ENCODE measurements around the gene TAF9B. TPM values are rescaled to one million over a fixed set of nuclear protein-coding genes. Genes with fewer than 3 reads are reported as not detected.
"Not testable (repeated sequence)": the region's sequence is repeated elsewhere in the genome, so short reads cannot be mapped to it uniquely, and the experiment has no call there.

TAF9B gene
- total and polyA plus RNA-seq, 7 donors: 5.3 to 48.9 (median 34.1) TPM

DNA sequence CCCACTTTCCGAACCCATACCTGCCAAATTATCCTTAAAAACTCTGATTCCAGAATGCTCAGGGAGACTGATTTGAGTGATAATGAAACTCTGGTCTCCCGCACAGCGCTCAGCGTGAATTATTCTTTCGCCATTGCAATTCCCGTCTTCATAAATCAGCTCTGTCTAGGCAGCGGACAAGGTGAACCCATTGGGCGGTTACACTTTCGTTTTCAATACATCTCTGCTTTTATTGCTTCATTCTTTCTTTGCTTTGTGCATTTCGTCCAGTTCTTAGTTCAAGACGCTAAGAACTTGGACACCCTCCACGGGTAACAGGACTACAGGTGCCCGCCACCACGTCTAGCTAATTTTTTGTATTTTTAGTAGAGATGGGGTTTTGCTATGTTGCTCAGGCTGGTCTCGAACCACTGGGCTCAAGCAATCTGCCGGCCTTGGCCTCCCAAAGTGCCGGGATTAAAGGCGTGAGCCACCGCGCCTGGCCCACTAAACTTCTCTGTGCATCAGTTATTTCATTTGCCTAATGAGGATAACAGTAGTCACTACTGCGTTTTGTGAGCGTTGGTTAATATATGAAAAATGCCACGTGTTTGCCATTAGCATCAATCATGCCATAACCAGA is 36.3 kb downstream of the TAF9B start:
- Histone ChIP-seq H3K27ac (peak overlapping the region; percentile 86 to 97 (median 94)), H3K4me3 (peak overlapping the region in 3 of 4 donors; percentile 47 to 82 (median 69))
- 85 to 86% methylated on average over 23 of the region's 23 CpGs for WGBS, 2 donors

DNA sequence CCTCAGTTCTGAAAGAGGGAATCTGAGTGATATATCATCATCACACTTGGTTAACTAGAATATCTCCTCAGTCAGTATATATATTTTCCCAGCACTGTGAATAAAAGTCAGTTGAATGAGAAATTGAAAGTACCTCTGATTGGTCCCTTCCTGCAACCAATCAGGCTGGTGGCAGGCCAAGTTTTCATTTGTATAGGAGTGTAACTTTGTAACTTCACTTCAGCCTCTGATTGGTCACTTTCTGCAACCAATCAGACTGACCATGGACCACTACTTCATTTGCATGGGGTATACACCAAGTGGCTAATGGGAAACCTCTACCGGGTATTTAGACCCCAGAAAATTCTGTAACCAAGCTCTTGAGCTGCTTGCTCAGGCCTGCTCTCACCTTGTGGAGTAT is 37.4 kb downstream of the TAF9B start:
- WGBS, 2 donors: 82 to 91% methylated on average over 1 of the region's 1 CpG
- intact Hi-C loops (cut with DNase I): loop anchor here (2.0 to 10.0 kb wide), 3 partner anchors 37 to 317 kb away; partner anchors contain the start of genes ATRX, COX7B, MAGT1 and TAF9B
- H3K27me3 ChIP-seq: no peaks in the 10 kb centered on the region
- no peak overlapping the region for H3K4me3 ChIP-seq
- DNase-seq: no peak
- H3K36me3 ChIP-seq: no peaks in the 10 kb centered on the region
- no peak overlapping the region for H3K27ac ChIP-seq
- TF ChIP-seq POLR2A (IDR thresholded peaks at IDR 0.05) (no peak), POLR2AphosphoS5 (IDR thresholded peaks at IDR 0.05) (no peak), EP300 (IDR thresholded peaks at IDR 0.05) (no peak)
- TF ChIP-seq, protein P1, sequence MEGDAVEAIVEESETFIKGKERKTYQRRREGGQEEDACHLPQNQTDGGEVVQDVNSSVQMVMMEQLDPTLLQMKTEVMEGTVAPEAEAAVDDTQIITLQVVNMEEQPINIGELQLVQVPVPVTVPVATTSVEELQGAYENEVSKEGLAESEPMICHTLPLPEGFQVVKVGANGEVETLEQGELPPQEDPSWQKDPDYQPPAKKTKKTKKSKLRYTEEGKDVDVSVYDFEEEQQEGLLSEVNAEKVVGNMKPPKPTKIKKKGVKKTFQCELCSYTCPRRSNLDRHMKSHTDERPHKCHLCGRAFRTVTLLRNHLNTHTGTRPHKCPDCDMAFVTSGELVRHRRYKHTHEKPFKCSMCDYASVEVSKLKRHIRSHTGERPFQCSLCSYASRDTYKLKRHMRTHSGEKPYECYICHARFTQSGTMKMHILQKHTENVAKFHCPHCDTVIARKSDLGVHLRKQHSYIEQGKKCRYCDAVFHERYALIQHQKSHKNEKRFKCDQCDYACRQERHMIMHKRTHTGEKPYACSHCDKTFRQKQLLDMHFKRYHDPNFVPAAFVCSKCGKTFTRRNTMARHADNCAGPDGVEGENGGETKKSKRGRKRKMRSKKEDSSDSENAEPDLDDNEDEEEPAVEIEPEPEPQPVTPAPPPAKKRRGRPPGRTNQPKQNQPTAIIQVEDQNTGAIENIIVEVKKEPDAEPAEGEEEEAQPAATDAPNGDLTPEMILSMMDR (IDR thresholded peaks at IDR 0.05): no peak
- H3K9me3 ChIP-seq: no peaks in the 10 kb centered on the region
- peaks cover 0 to 18% (median 16%) of the 10 kb centered on the region in 4 donors for H3K4me1 ChIP-seq

More for the DNA sequence above, 36.3 kb downstream of the TAF9B start:
- Histone ChIP-seq H3K4me1 (peaks cover 0 to 28% (median 26%) of the 10 kb centered on the region in 4 donors), H3K36me3 (no peaks in the 10 kb centered on the region), H3K27me3 (no peaks in the 10 kb centered on the region), H3K9me3 (no peaks in the 10 kb centered on the region)
- TF ChIP-seq POLR2A (IDR thresholded peaks at IDR 0.05) (no peak), POLR2AphosphoS5 (IDR thresholded peaks at IDR 0.05) (no peak), EP300 (IDR thresholded peaks at IDR 0.05) (no peak)
- TF ChIP-seq, protein P1 (IDR thresholded peaks at IDR 0.05): no peak
- intact Hi-C loops (cut with DNase I): loop anchor here (2.0 to 10.0 kb wide), 3 partner anchors 36 to 318 kb away; partner anchors contain the start of genes ATRX, COX7B, MAGT1 and TAF9B
- DNase-seq: no peak

DNA sequence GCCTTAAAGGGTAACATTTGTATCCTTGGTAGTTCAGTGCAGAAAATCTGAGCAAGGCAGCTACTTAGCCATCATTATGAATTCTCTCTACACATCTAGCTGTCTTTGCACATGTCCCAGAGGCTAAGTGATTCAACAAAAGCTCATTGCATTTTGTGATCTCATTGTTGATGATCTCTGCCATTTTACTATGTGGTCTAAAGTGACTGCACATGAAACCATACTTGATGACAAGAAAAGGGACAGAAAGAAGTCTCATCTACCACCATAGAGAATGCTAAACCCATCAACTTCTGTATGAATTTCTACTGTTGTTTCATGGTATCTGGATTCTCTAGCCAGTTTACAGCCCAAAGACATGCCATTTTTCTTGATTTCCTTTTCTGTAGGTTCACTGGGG is 41.3 kb downstream of the TAF9B start:
- no peak for DNase-seq
- Histone ChIP-seq H3K36me3 (no peaks in the 10 kb centered on the region), H3K4me3 (no peak overlapping the region), H3K4me1 (no peaks in the 10 kb centered on the region), H3K9me3 (no peaks in the 10 kb centered on the region), H3K27me3 (no peaks in the 10 kb centered on the region), H3K27ac (no peak overlapping the region)
- intact Hi-C loops (cut with DNase I): no loop called here
- no peak for TF ChIP-seq POLR2AphosphoS5 (IDR thresholded peaks at IDR 0.05)
- TF ChIP-seq, protein P1 (IDR thresholded peaks at IDR 0.05): no peak
- no peak for TF ChIP-seq POLR2A (IDR thresholded peaks at IDR 0.05)
- no peak for TF ChIP-seq EP300 (IDR thresholded peaks at IDR 0.05)

DNA sequence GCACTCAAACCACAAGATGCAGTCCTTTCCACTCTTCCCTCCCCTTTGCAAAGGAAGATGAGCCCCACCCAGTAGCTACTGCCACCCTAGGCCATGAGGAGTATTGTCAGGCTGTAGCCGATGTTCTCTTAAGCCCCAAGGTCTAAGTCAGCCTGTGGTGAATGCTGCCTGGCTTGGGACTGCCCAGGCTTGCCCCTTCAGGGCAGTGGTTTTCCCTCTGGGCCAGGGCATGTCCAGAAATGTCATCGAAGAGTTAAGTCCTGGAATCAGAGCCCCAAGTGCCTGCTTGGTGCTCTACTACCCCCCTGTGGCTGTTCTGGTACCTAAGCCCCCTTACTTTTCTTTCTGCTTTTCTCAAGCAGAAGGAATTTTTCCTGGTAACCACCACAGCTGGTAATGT is 47.2 kb downstream of the TAF9B start:
- 45 to 51% methylated on average over 2 of the region's 2 CpGs for WGBS, 2 donors
- Histone ChIP-seq H3K9me3 (no peaks in the 10 kb centered on the region), H3K4me3 (no peak overlapping the region), H3K4me1 (no peaks in the 10 kb centered on the region), H3K27ac (no peak overlapping the region), H3K27me3 (no peaks in the 10 kb centered on the region), H3K36me3 (no peaks in the 10 kb centered on the region)
- intact Hi-C loops (cut with DNase I): no loop called here
- no peak for TF ChIP-seq POLR2A (IDR thresholded peaks at IDR 0.05)
- TF ChIP-seq EP300 (IDR thresholded peaks at IDR 0.05): no peak
- DNase-seq: no peak

DNA sequence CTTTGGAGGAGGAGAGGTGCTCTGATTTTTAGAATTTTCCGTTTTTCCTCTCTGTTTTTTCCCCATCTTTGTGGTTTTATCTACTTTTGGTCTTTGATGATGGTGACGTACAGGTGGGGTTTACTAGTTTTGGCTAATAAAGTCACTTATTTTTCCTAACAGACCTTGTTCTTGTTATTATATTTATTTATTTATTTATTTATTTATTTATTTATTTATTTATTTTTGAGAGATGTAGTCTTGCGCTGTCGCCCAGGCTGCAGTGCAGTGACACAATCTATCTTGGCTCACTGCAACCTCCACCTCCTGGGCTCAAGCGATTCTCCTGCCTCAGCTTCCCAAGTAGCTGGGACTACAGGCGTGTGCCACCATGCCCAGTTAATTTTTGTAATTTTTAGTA is 58.0 kb downstream of the TAF9B start:
- H3K4me3 ChIP-seq; H3K27me3 ChIP-seq; intact Hi-C loops (cut with DNase I); H3K27ac ChIP-seq; H3K36me3 ChIP-seq; H3K9me3 ChIP-seq; DNase-seq; H3K4me1 ChIP-seq: not testable (repeated sequence)
- 96% methylated on average over 6 of the region's 6 CpGs for WGBS, 2 donors

Other genes with a start within 250 kb of the TAF9B start
- gene MAGT1, start 244.2 kb downstream of the TAF9B start, total RNA-seq: 10 to 100 TPM; 26.0 to 29.5 (median 27.0) TPM
- 10 to 100 TPM in 2 of 3 donors, 1 to 10 TPM in 1; 4.8 to 29.4 (median 11.3) TPM for gene MAGT1, start 244.2 kb downstream of the TAF9B start, polyA plus RNA-seq
- gene COX7B, start 240.2 kb downstream of the TAF9B start, total RNA-seq: 1,000 to 10,000 TPM in 1 of 4 donors, 100 to 1,000 TPM in 3; 503 to 1,011 (median 854) TPM
- 1,000 to 10,000 TPM; 1,083 to 2,795 (median 1,747) TPM for gene COX7B, start 240.2 kb downstream of the TAF9B start, polyA plus RNA-seq
- 10 to 100 TPM in 2 of 4 donors, 1 to 10 TPM in 2; 9.0 to 10.5 (median 10.1) TPM for gene ATP7A, start 229.0 kb downstream of the TAF9B start, total RNA-seq
- 1 to 10 TPM in 1 of 3 donors, under 1 TPM in 2; 0.46 to 2.6 (median 0.60) TPM for gene ATP7A, start 229.0 kb downstream of the TAF9B start, polyA plus RNA-seq
- gene PGAM4, start 170.0 kb downstream of the TAF9B start, total RNA-seq: not detected
- not detected for gene PGAM4, start 170.0 kb downstream of the TAF9B start, polyA plus RNA-seq
- 100 to 1,000 TPM in 2 of 4 donors, 10 to 100 TPM in 2; 92.8 to 101 (median 96.9) TPM for gene PGK1, start 35.4 kb downstream of the TAF9B start, total RNA-seq
- gene PGK1, start 35.4 kb downstream of the TAF9B start, polyA plus RNA-seq: 100 to 1,000 TPM; 190 to 277 (median 227) TPM
- 1 to 10 TPM; 1.2 to 3.0 (median 1.7) TPM for gene CYSLTR1, start 188.0 kb upstream of the TAF9B start, total RNA-seq
- gene CYSLTR1, start 188.0 kb upstream of the TAF9B start, polyA plus RNA-seq: 1 to 10 TPM in 2 of 3 donors, under 1 TPM in 1; 0.60 to 2.9 (median 1.6) TPM

Measured in sigmoid colon (tissue), 7 donors.